IPS-15b (cell line): ENCODE results near the gene MAP1LC3C.

Experiments used
- H3K27me3 ChIP-seq: one replicate; pipeline ENCODE4 v1.6.1; 2013; ENCODE audit warnings: low read length; ENCODE audit not compliant: control insufficient read depth, insufficient read depth
- H3K36me3 ChIP-seq: one replicate; pipeline ENCODE4 v1.6.1; 2013; ENCODE audit warnings: low read length; ENCODE audit not compliant: control insufficient read depth, insufficient read depth
- H3K4me1 ChIP-seq: one replicate; pipeline ENCODE4 v1.6.1; 2013; ENCODE audit warnings: mild to moderate bottlenecking, low read length; ENCODE audit not compliant: control insufficient read depth, insufficient read depth
- H3K4me3 ChIP-seq: one replicate; pipeline ENCODE4 v1.5.1; 2013; ENCODE audit warnings: low read depth, low read length
- H3K9ac ChIP-seq: one replicate; pipeline ENCODE4 v1.6.1; 2013; ENCODE audit warnings: low read depth, mild to moderate bottlenecking, low read length
- H3K9me3 ChIP-seq: one replicate; pipeline ENCODE4 v1.6.1; 2013; ENCODE audit warnings: mild to moderate bottlenecking, low read length; ENCODE audit not compliant: control insufficient read depth, insufficient read depth

Gene MAP1LC3C

GRCh38 chr1:241957692-241958494, 41.0 kb downstream of the MAP1LC3C start, which contains the start of gene BECN2:
TSS of gene BECN2 (plus strand) at chr1:241957767. CDS start at chr1:241957767, 0 bp downstream.
- no peaks in the 10 kb centered on the region for H3K36me3 ChIP-seq
- H3K4me3 ChIP-seq: no peak within 1 kb of the TSS
- no peaks in the 10 kb centered on the region for H3K9me3 ChIP-seq
- no peak within 1 kb of the TSS for H3K9ac ChIP-seq
- no peaks in the 10 kb centered on the region for H3K4me1 ChIP-seq
- H3K27me3 ChIP-seq: no peaks in the 10 kb centered on the region

DNA sequence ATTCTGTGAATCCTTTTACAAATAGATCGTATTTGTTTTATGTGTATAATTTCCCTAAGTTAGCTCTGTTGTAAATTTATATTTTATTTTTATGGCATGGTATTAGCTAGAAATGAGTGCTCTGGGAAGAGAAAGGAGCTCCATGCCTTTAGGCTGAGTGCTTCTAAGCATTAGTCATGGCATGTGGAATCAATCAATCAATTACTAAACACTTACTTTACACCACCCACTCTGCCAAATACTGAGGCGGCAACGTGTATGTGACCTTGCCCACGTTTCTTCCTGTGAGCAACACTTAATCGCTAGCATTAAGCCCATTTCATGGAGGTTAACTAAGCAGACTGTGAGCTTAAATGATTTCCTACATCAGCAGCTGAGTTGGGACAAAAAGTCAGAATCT, 48.5 kb downstream of the MAP1LC3C start:
- H3K4me3 ChIP-seq: no peak overlapping the region
- no peaks in the 10 kb centered on the region for H3K27me3 ChIP-seq
- H3K9ac ChIP-seq: no peak overlapping the region
- no peaks in the 10 kb centered on the region for H3K9me3 ChIP-seq
- H3K4me1 ChIP-seq: no peaks in the 10 kb centered on the region
- no peaks in the 10 kb centered on the region for H3K36me3 ChIP-seq

DNA sequence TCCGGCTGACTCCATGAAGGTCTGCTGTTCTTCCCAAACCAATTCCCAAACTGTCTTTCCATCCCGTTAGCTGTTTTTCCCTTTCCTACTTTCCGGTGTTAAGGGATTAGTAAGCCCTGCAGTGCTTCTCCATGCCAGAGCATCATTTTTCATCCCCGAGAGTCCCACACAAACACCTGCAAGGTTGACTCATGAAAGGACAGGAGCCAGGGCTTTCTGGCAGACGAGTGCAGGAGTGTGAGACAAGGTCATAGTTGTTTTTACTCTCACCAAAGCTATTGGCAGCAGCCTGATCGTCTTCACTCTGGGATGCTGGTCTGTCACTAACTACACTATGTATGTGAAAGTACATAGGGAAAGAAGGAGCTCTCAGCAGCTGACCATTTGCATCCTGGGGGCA, 51.5 kb downstream of the MAP1LC3C start:
- Histone ChIP-seq H3K9ac (no peak overlapping the region), H3K27me3 (no peaks in the 10 kb centered on the region), H3K4me1 (no peaks in the 10 kb centered on the region), H3K36me3 (no peaks in the 10 kb centered on the region), H3K9me3 (no peaks in the 10 kb centered on the region), H3K4me3 (no peak overlapping the region)
